HK-2 (cell line): Measurements from ENCODE around the gene SLC30A4.
"Not testable (repeated sequence)": the region's sequence is repeated elsewhere in the genome, so short reads cannot be mapped to it uniquely, and the experiment has no call there.

ENCODE experiments used
- DNase-seq: peaks from one replicate; pipeline ENCODE4 v3.0.0-alpha.2; 2018; ENCODE audit not compliant: unreplicated experiment

The SLC30A4 gene

GRCh38 chr15:45507143-45507542, 15.4 kb downstream of the SLC30A4 start:
- DNase-seq: not testable (repeated sequence)

GRCh38 chr15:45499426-45499825, 23.1 kb downstream of the SLC30A4 start:
- no peak for DNase-seq

GRCh38 chr15:45498701-45499100, 23.9 kb downstream of the SLC30A4 start:
- DNase-seq: no peak

GRCh38 chr15:45497261-45497660, 25.3 kb downstream of the SLC30A4 start:
- no peak for DNase-seq

GRCh38 chr15:45496658-45497057, 25.9 kb downstream of the SLC30A4 start:
- no peak for DNase-seq

GRCh38 chr15:45495588-45495987, 27.0 kb downstream of the SLC30A4 start:
- DNase-seq: no peak

- DNase-seq: no peak
Measured at GRCh38 chr15:45489690-45490238, 32.8 kb downstream of the SLC30A4 start.

- DNase-seq: no peak
Measured at GRCh38 chr15:45486317-45486716, 36.2 kb downstream of the SLC30A4 start.

GRCh38 chr15:45481135-45481534, 41.4 kb downstream of the SLC30A4 start:
- no peak for DNase-seq

- no peak for DNase-seq
Measured at GRCh38 chr15:45476410-45476809, 46.1 kb downstream of the SLC30A4 start.

GRCh38 chr15:45474799-45475198, 47.8 kb downstream of the SLC30A4 start:
- no peak for DNase-seq

- no peak for DNase-seq
Measured at GRCh38 chr15:45473068-45473467, 49.5 kb downstream of the SLC30A4 start.

- no peak for DNase-seq
Measured at GRCh38 chr15:45471151-45471550, 51.4 kb downstream of the SLC30A4 start.

- DNase-seq: no peak
Measured at GRCh38 chr15:45469441-45469840, 53.1 kb downstream of the SLC30A4 start.

- no peak for DNase-seq
Measured at GRCh38 chr15:45469027-45469426, 53.5 kb downstream of the SLC30A4 start.

GRCh38 chr15:45468294-45468693, 54.3 kb downstream of the SLC30A4 start:
- no peak for DNase-seq

- peak; percentile 49 for DNase-seq
Measured at GRCh38 chr15:45458746-45459403, 63.7 kb downstream of the SLC30A4 start.

- peak; percentile 62 for DNase-seq
Measured at GRCh38 chr15:45457641-45458539, 64.7 kb downstream of the SLC30A4 start.

GRCh38 chr15:45457220-45457619, 65.3 kb downstream of the SLC30A4 start:
- DNase-seq: no peak

GRCh38 chr15:45456212-45457106, 66.1 kb downstream of the SLC30A4 start:
- peak; percentile 82 for DNase-seq

GRCh38 chr15:45454814-45455213, 67.7 kb downstream of the SLC30A4 start:
- peak; percentile 77 for DNase-seq

- no peak for DNase-seq
Measured at GRCh38 chr15:45451265-45451664, 71.3 kb downstream of the SLC30A4 start.
